SK-N-SH treated with all-trans-retinoic acid at 6 μM for 48 hours (cell line): ENCODE data around the gene SHB.
A peak's percentile ranks its signal among the peaks of the same experiment; 100 is the strongest.

Experiments
- ATAC-seq: fragments of 200-7000 bp; cut with Tn5 transposase; 3 replicates; pipeline ENCODE4 v1.9.1; 2020; ENCODE audit warnings: mild to moderate bottlenecking, moderate library complexity
- ARNTL ChIP-seq: fragments of 450-650 bp; formaldehyde crosslinking; IDR thresholded peaks from 2 replicates; pipeline ENCODE4 v1.5.0; 2020; ENCODE audit warnings: low read depth, mild to moderate bottlenecking, moderate library complexity, borderline replicate concordance
- CSRNP3 ChIP-seq: fragments of 250-450 bp; sonication (Bioruptor Pico); IDR thresholded peaks from 2 replicates; pipeline ENCODE4 v1.5.1; 2021; ENCODE audit warnings: mild to moderate bottlenecking, moderate library complexity
- GLIS3 ChIP-seq: fragments of 250-450 bp; sonication (Bioruptor Pico); IDR thresholded peaks from 2 replicates; pipeline ENCODE4 v1.5.0; 2020; ENCODE audit warnings: mild to moderate bottlenecking, moderate library complexity
- OSR1 ChIP-seq: fragments of 250-450 bp; sonication (Bioruptor Pico); IDR thresholded peaks from 2 replicates; pipeline ENCODE4 v1.8.0; 2022; ENCODE audit warnings: moderate library complexity, mild to moderate bottlenecking, inconsistent platforms
- POU6F1 ChIP-seq: fragments of 250-450 bp; sonication (Bioruptor Pico); IDR thresholded peaks from 2 replicates; pipeline ENCODE4 v1.8.0; 2021; ENCODE audit warnings: low read depth, mild to moderate bottlenecking, moderate library complexity, borderline replicate concordance
- PPARA ChIP-seq: fragments of 250-450 bp; sonication (Bioruptor Pico); IDR thresholded peaks from 2 replicates; pipeline ENCODE4 v1.5.0; 2020; ENCODE audit warnings: mild to moderate bottlenecking, borderline replicate concordance
- RARB ChIP-seq: fragments of 250-450 bp; sonication (Bioruptor Pico); IDR thresholded peaks from 2 replicates; pipeline ENCODE4 v1.8.0; 2021; ENCODE audit warnings: mild to moderate bottlenecking, moderate library complexity
- SNAI2 ChIP-seq: fragments of 250-450 bp; sonication (Bioruptor Pico); IDR thresholded peaks from 2 replicates; pipeline ENCODE4 v1.5.0; 2020; ENCODE audit warnings: mild to moderate bottlenecking, moderate library complexity
- TCF4 ChIP-seq: fragments of 250-450 bp; sonication (Bioruptor Pico); IDR thresholded peaks from 2 replicates; pipeline ENCODE4 v1.8.0; 2021; ENCODE audit warnings: mild to moderate bottlenecking, moderate library complexity, borderline replicate concordance
- TOX ChIP-seq: fragments of 250-450 bp; sonication (Bioruptor Pico); IDR thresholded peaks from 2 replicates; pipeline ENCODE4 v1.8.0; 2021; ENCODE audit warnings: mild to moderate bottlenecking, moderate library complexity, borderline replicate concordance
- TSHZ2 ChIP-seq: fragments of 250-450 bp; sonication (Bioruptor Pico); IDR thresholded peaks from 2 replicates; pipeline ENCODE4 v1.5.0; 2020; ENCODE audit warnings: mild to moderate bottlenecking, moderate library complexity
- ZC3H10 ChIP-seq: fragments of 250-450 bp; sonication (Bioruptor Pico); IDR thresholded peaks from 2 replicates; pipeline ENCODE4 v1.5.1; 2021; ENCODE audit warnings: mild to moderate bottlenecking, moderate library complexity
- ZFP30 ChIP-seq: fragments of 450-650 bp; formaldehyde crosslinking; IDR thresholded peaks from 2 replicates; pipeline ENCODE4 v1.5.0; 2022; ENCODE audit warnings: mild to moderate bottlenecking, moderate library complexity
- ZNF565 ChIP-seq: fragments of 450-650 bp; formaldehyde crosslinking; conservative IDR thresholded peaks from 2 replicates; pipeline ENCODE4 v1.5.0; 2020; ENCODE audit warnings: low read depth, mild to moderate bottlenecking, moderate library complexity
- ZNF70 ChIP-seq: fragments of 450-650 bp; formaldehyde crosslinking; IDR thresholded peaks from 2 replicates; pipeline ENCODE4 v1.5.0; 2020; ENCODE audit warnings: mild to moderate bottlenecking, moderate library complexity
- ZNF8 ChIP-seq: fragments of 450-650 bp; formaldehyde crosslinking; IDR thresholded peaks from 2 replicates; pipeline ENCODE4 v1.5.0; 2020; ENCODE audit warnings: mild to moderate bottlenecking, moderate library complexity
- TF ChIP-seq, protein P1 (sequence below): fragments of 250-450 bp; sonication (Bioruptor Pico); IDR thresholded peaks from 2 replicates; pipeline ENCODE4 v1.5.1; 2020; ENCODE audit warnings: low read depth, mild to moderate bottlenecking, moderate library complexity
- TF ChIP-seq, protein P2 (sequence below): fragments of 250-450 bp; sonication (Bioruptor Pico); IDR thresholded peaks from 2 replicates; pipeline ENCODE4 v1.8.0; 2020; ENCODE audit warnings: mild to moderate bottlenecking, moderate library complexity, borderline replicate concordance

Gene SHB

GRCh38 chr9:38033941-38034340, 35.1 kb downstream of the SHB start (continued):
- no peak for TF ChIP-seq TSHZ2 (CRISPR knock-in tag)
- no peak for TF ChIP-seq ZNF70 (CRISPR knock-in tag)
- TF ChIP-seq TCF4 (CRISPR knock-in tag), result no peak
- TF ChIP-seq POU6F1 (CRISPR knock-in tag), result no peak
- TF ChIP-seq, protein P1, sequence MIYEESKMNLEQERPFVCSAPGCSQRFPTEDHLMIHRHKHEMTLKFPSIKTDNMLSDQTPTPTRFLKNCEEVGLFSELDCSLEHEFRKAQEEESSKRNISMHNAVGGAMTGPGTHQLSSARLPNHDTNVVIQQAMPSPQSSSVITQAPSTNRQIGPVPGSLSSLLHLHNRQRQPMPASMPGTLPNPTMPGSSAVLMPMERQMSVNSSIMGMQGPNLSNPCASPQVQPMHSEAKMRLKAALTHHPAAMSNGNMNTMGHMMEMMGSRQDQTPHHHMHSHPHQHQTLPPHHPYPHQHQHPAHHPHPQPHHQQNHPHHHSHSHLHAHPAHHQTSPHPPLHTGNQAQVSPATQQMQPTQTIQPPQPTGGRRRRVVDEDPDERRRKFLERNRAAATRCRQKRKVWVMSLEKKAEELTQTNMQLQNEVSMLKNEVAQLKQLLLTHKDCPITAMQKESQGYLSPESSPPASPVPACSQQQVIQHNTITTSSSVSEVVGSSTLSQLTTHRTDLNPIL (CRISPR knock-in tag), result no peak

DNA sequence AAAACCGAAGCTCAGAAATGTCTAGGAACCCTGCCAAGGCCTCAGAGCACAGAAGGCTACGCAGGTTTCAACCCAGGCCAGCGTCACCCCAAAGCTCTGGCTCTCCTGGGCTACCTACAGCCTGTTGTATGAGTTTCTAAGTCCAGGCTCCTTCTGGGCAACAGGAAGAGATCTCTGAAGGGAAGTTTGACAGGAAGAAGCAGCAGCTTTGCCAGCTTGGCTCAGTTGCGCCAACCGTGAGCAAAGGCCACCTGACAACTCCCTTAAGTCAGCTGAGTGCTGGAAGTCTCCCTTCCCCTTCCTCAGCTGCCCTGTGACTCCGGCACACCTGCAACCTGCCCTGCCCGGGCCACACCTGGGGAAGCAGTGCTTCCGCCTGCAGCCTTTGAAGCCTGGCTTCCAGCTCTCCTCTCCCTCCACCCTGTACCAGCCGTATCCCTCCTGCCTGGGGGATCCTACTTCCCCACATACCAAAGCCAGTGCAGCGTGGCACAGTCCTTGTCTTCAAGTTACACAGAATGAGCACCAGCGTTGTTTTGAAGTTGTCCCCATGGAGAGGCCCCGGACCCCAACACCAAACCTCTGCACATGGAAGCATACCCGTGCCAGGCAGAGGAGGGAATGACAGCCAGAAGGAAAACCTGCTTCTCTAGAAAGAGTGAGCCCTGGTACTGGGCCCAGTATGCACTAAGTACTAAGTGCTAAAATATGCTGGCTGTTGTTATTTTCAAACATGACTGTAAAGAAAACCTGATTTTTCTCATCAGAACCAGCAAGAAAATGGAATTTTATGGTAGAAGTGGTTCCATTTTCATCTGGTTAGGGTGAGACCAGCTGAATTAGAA, 36.5 kb downstream of the SHB start:
- no peak for TF ChIP-seq POU6F1 (CRISPR knock-in tag)
- TF ChIP-seq ZFP30 (CRISPR knock-in tag), result no peak
- TF ChIP-seq ZNF8, result no peak
- TF ChIP-seq ZNF565 (CRISPR knock-in tag), result no peak
- no peak for TF ChIP-seq ZC3H10 (CRISPR knock-in tag)
- no peak for TF ChIP-seq PPARA (CRISPR knock-in tag)
- no peak for TF ChIP-seq ZNF70 (CRISPR knock-in tag)
- TF ChIP-seq, protein P2, sequence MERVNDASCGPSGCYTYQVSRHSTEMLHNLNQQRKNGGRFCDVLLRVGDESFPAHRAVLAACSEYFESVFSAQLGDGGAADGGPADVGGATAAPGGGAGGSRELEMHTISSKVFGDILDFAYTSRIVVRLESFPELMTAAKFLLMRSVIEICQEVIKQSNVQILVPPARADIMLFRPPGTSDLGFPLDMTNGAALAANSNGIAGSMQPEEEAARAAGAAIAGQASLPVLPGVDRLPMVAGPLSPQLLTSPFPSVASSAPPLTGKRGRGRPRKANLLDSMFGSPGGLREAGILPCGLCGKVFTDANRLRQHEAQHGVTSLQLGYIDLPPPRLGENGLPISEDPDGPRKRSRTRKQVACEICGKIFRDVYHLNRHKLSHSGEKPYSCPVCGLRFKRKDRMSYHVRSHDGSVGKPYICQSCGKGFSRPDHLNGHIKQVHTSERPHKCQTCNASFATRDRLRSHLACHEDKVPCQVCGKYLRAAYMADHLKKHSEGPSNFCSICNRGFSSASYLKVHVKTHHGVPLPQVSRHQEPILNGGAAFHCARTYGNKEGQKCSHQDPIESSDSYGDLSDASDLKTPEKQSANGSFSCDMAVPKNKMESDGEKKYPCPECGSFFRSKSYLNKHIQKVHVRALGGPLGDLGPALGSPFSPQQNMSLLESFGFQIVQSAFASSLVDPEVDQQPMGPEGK (CRISPR knock-in tag), result no peak
- no peak for TF ChIP-seq CSRNP3 (CRISPR knock-in tag)
- TF ChIP-seq TOX (CRISPR knock-in tag), result no peak
- no peak for TF ChIP-seq GLIS3
- TF ChIP-seq ARNTL (CRISPR knock-in tag), result no peak
- no peak for TF ChIP-seq SNAI2 (CRISPR knock-in tag)
- TF ChIP-seq OSR1, result no peak
- no peak for TF ChIP-seq RARB (CRISPR knock-in tag)
- no peak for TF ChIP-seq TCF4 (CRISPR knock-in tag)
- ATAC-seq, result peak; percentile 6; the same call in 2 of the 3 replicates
